Activated CD4-positive, alpha-beta T cell treated with anti-CD3 and anti-CD28 coated beads, Interleukin-2, amount 10 ng/mL, durations not matched to agents 7 days and 5 days (primary cell): Measurements from ENCODE around the gene GPR68. TPM values are rescaled to one million over a fixed set of nuclear protein-coding genes. Genes with fewer than 3 reads are reported as not detected.

Source experiments
- CTCF ChIA-PET: fragments of 350-600 bp; sonication (Branson Sonifier 250); formaldehyde crosslinking; loops from one replicate; lab custom pipeline; 2021; ENCODE audit warnings: antibody characterized with exemption; lab: Charles Lee
- POLR2A ChIA-PET: fragments of 350-600 bp; sonication (Branson Sonifier 250); formaldehyde crosslinking; loops from one replicate; lab custom pipeline; 2021; ENCODE audit warnings: antibody characterized with exemption; lab: Charles Lee
- DNase-seq: peaks from one replicate; pipeline ENCODE4 v3.0.0-alpha.2; 2020
- H3K27ac Mint-ChIP-seq: one replicate; pipeline ENCODE4 v1.8.0; 2021; ENCODE audit warnings: mild to moderate bottlenecking, moderate library complexity, mixed read lengths
- H3K27me3 Mint-ChIP-seq: one replicate; pipeline ENCODE4 v1.8.0; 2021; ENCODE audit warnings: mixed read lengths
- H3K36me3 Mint-ChIP-seq: one replicate; pipeline ENCODE4 v1.8.0; 2021; ENCODE audit warnings: low read depth, mixed read lengths
- H3K4me1 Mint-ChIP-seq: one replicate; pipeline ENCODE4 v1.8.0; 2021; ENCODE audit warnings: mixed read lengths
- H3K4me3 Mint-ChIP-seq: one replicate; pipeline ENCODE4 v1.8.0; 2021; ENCODE audit warnings: mild to moderate bottlenecking, moderate library complexity, mixed read lengths
- H3K9me3 Mint-ChIP-seq: one replicate; pipeline ENCODE4 v1.8.0; 2021; ENCODE audit warnings: mixed read lengths
- total RNA-seq, 2 experiments: library from RNA; stranded (reverse); gene quantifications; one replicate each; pipeline ENCODE4 v1.2.3, GENCODE V29; 2021

Gene GPR68, protein sequence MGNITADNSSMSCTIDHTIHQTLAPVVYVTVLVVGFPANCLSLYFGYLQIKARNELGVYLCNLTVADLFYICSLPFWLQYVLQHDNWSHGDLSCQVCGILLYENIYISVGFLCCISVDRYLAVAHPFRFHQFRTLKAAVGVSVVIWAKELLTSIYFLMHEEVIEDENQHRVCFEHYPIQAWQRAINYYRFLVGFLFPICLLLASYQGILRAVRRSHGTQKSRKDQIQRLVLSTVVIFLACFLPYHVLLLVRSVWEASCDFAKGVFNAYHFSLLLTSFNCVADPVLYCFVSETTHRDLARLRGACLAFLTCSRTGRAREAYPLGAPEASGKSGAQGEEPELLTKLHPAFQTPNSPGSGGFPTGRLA
- 10 to 100 TPM; 32.7 to 33.0 TPM for total RNA-seq

DNA sequence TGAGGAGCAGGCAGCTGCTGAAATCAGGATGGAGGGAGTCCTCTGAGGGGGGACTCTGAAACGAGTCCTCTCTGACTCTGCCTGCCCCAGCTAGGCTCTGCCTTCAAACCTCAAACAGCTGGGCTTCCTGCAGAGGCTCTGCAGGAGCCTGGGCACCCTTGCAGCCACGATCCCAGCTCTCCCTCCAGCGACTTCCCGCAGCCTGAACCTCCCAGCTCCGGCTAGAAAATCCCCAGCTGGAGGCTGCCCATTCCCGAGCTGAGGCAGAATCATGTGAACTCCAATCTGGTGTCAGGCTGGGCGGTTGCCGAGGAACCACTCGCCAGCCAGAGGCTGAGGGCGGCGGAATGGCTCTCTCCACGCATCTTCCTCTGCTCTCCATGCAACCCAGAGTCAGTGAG lies at the start of gene GPR68:
GPR68 (minus strand) TSS at position 204 of the 401 bp plus-strand sequence. CDS start 9,654 bp downstream, outside the sequence.
- Mint-ChIP-seq H3K9me3 (peaks cover 6% of the 10 kb centered on the region), H3K27me3 (no peaks in the 10 kb centered on the region), H3K36me3 (peaks cover 85% of the 10 kb centered on the region), H3K27ac (peak within 1 kb of the TSS; percentile 100), H3K4me3 (peak within 1 kb of the TSS; percentile 92), H3K4me1 (peaks cover 92% of the 10 kb centered on the region)
- ChIA-PET CTCF (interaction anchor here (0.6 to 10.9 kb wide), 9 partner anchors 11 to 458 kb away, joined by 4 to 70 read pairs (median 5); no protein-coding TSS in a partner anchor), POLR2A (interaction anchor here (1.1 to 5.1 kb wide), 2 partner anchors 16 to 19 kb away, joined by 3 to 66 read pairs; no protein-coding TSS in a partner anchor)
- peak; percentile 51 for DNase-seq

DNA sequence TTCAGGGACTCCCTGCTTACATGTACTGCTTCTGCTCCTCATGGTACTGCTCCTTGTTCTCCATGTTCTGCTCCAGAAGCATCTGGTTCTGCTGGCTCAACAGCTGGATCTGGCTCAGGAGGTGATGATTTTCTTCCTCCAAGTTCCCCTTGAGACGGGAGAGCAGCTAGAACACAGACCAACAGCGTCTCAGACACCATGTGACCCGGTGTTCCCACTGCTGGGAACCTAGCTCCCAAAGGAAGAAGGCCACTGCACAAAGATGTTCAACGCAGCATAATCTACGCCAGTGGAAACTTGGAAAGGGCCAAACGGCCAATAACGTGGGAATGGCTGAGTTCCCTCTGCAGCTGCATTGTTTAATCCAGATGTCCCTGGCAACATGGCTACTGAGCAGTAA lies 49.6 kb upstream of the GPR68 start:
- no peaks in the 10 kb centered on the region for H3K27me3 Mint-ChIP-seq
- no peak overlapping the region for H3K4me3 Mint-ChIP-seq
- H3K4me1 Mint-ChIP-seq = peaks cover 9% of the 10 kb centered on the region
- POLR2A ChIA-PET = no interaction called here
- no peaks in the 10 kb centered on the region for H3K9me3 Mint-ChIP-seq
- DNase-seq = no peak
- CTCF ChIA-PET = interaction anchor here (1.1 to 2.3 kb wide), 4 partner anchors 12 to 117 kb away, joined by 3 to 6 read pairs (median 4); no protein-coding TSS in a partner anchor
- peaks cover 81% of the 10 kb centered on the region for H3K36me3 Mint-ChIP-seq
- H3K27ac Mint-ChIP-seq = peak overlapping the region; percentile 50

DNA sequence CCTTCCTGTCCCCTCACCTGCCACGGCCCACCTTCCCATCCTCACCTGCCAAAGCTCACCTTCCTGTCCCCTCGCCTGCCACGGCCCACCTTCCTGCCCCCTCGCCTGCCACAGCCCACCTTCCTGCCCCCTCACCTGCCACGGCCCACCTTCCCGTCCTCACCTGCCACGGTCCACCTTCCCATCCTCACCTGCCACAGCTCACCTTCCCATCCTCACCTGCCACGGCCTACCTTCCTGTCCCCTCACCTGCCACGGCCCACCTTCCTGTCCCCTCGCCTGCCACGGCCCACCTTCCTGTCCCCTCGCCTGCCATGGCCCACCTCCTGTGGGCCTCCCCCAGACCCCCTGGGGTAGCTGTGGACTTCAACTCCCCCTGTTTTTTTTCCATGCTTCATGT lies 48.8 kb upstream of the GPR68 start:
- H3K4me3 Mint-ChIP-seq = no peak overlapping the region
- no peak for DNase-seq
- H3K27ac Mint-ChIP-seq = no peak overlapping the region
- peaks cover 80% of the 10 kb centered on the region for H3K36me3 Mint-ChIP-seq
- ChIA-PET CTCF (interaction anchor here (0.6 to 2.3 kb wide), 5 partner anchors 16 to 801 kb away, joined by 3 to 6 read pairs (median 4); no protein-coding TSS in a partner anchor), POLR2A (no interaction called here)
- H3K4me1 Mint-ChIP-seq = peaks cover 9% of the 10 kb centered on the region
- H3K9me3 Mint-ChIP-seq = no peaks in the 10 kb centered on the region
- H3K27me3 Mint-ChIP-seq = no peaks in the 10 kb centered on the region

DNA sequence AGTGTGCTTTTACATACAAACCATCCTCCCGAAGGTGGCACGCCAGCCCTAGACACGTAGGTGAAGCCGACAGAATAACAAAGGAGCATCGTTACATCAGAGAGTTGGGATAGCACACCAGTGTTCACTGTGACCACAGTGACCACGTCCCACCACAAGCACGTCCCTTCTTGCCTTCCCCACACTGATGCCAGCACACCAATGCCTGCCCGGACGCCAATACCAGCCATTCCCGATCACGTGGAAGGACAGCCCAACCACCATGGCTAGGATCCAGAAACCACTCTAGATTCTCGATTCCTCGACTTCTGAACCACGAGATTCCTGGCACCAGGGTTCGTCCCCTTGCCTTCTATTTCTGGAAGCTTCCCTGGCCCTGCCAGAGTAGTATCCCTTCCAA lies 48.0 kb upstream of the GPR68 start:
- peak overlapping the region; percentile 43 for H3K27ac Mint-ChIP-seq

DNA sequence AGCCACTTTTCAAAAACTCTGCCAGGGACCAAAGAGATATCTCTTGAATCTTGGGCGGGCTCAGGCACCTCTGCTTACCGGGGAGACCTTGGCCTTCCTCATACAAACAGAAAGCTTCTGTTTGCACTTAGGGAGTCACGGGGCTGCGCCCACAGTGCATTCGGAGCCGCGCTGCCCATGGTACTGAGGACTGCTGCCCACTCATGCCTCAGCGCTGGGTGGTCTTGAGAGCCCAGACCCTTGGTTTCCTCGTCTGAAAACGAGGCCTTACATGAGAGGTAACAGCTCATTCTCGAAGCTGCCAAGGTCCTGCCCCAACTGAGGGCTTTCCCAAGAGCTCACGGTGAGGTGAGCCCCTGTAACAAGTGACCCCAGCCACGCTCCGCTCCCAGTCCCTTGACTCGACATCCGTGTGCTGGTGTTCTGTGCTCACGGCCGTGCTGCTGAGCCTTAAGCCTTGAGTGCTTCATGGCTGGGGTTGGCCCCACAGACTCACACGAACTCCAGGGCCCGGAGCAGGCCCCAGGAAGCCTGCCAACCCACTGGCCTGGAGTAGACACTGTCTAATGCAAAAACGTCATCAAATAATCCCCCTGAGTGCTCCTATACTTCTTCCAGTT lies 47.4 kb upstream of the GPR68 start:
- POLR2A ChIA-PET = no interaction called here
- H3K9me3 Mint-ChIP-seq = no peaks in the 10 kb centered on the region
- H3K4me1 Mint-ChIP-seq = peaks cover 13% of the 10 kb centered on the region
- no peak overlapping the region for H3K27ac Mint-ChIP-seq
- H3K4me3 Mint-ChIP-seq = no peak overlapping the region
- no peaks in the 10 kb centered on the region for H3K27me3 Mint-ChIP-seq
- no peak for DNase-seq
- peaks cover 79% of the 10 kb centered on the region for H3K36me3 Mint-ChIP-seq
- CTCF ChIA-PET = interaction anchor here (0.8 to 14.7 kb wide), 2 partner anchors 48 to 116 kb away, joined by 4 to 101 read pairs; no protein-coding TSS in a partner anchor

More for the DNA sequence above, 48.0 kb upstream of the GPR68 start:
- POLR2A ChIA-PET = no interaction called here
- no peak overlapping the region for H3K4me3 Mint-ChIP-seq
- DNase-seq = no peak
- peaks cover 11% of the 10 kb centered on the region for H3K4me1 Mint-ChIP-seq
- H3K27me3 Mint-ChIP-seq = no peaks in the 10 kb centered on the region
- peaks cover 81% of the 10 kb centered on the region for H3K36me3 Mint-ChIP-seq
- no peaks in the 10 kb centered on the region for H3K9me3 Mint-ChIP-seq
- CTCF ChIA-PET = interaction anchor here (0.6 to 2.3 kb wide), 4 partner anchors 17 to 667 kb away, joined by 3 to 6 read pairs (median 5); no protein-coding TSS in a partner anchor

DNA sequence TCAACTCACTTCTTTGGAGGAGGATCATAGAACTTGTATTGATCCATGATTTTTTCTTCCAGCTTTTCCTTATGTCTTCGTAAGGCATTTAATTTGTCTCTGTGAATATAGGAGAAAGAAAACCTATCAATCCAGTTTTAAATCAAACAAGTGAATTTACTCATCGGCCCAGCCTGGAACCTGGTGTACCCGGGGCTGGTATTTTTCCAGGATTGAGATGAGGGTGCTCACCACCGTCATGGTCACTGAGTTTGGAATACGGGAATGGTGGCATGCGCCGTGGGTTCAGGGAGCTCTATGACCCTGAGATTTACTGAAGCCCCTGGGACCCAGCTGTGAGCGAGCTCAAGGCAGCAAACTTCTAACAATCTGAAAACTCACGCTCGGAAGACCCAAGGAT lies 46.5 kb upstream of the GPR68 start:
- ChIA-PET CTCF (interaction anchor here (0.6 to 14.7 kb wide), 3 partner anchors 10 to 132 kb away, joined by 3 to 101 read pairs (median 6); no protein-coding TSS in a partner anchor), POLR2A (no interaction called here)
- peaks cover 75% of the 10 kb centered on the region for H3K36me3 Mint-ChIP-seq
- no peak overlapping the region for H3K27ac Mint-ChIP-seq
- peaks cover 22% of the 10 kb centered on the region for H3K4me1 Mint-ChIP-seq
- no peak overlapping the region for H3K4me3 Mint-ChIP-seq
- DNase-seq = no peak
- H3K9me3 Mint-ChIP-seq = no peaks in the 10 kb centered on the region
- no peaks in the 10 kb centered on the region for H3K27me3 Mint-ChIP-seq

DNA sequence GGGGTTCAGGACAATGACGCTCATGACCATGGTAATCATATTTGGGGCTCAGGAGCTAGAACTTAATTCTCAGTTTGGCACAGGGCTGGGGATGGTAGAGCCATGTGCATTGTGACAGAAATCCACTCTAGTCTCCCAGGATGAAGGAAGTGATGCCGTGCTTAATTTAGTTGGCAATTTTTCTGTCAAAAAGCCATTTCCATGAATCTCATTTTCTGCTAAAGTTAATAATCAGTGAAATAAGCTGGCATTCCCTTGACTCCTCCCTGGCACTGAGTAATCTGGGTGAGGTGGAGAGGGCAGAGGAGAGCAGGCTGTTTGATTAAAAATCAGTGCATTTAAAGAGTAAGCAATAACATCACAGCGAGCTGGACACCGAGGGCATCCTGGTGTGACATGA lies 45.0 kb upstream of the GPR68 start:
- no peaks in the 10 kb centered on the region for H3K27me3 Mint-ChIP-seq
- CTCF ChIA-PET = interaction anchor here (1.4 to 14.7 kb wide), 2 partner anchors 95 to 114 kb away, joined by 3 to 101 read pairs; no protein-coding TSS in a partner anchor
- POLR2A ChIA-PET = no interaction called here

DNA sequence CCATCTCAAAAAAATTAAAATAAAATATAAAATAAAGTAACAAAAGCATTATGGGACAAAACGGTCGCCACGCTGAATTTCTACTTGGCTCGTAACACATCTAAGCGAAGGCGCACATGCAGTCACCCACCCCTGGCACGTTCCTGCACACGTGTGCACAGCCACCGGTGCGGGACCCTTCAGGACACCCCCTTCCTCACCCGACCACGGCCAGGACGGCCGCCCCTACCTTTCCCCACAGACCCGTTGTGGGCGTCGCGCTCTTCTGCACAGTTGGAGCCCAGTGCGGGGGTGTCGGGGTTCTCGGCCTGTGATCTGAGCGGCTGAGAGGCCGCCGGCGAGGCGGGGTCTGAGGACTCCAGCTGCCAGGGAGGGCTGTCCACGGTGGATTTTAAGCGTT lies 44.4 kb upstream of the GPR68 start:
- H3K36me3 Mint-ChIP-seq = peaks cover 78% of the 10 kb centered on the region
- ChIA-PET POLR2A (no interaction called here), CTCF (interaction anchor here (0.7 to 14.7 kb wide), 8 partner anchors 9 to 113 kb away, joined by 3 to 101 read pairs (median 3); no protein-coding TSS in a partner anchor)
- no peak for DNase-seq
- H3K27ac Mint-ChIP-seq = no peak overlapping the region
- H3K4me1 Mint-ChIP-seq = peaks cover 28% of the 10 kb centered on the region
- no peak overlapping the region for H3K4me3 Mint-ChIP-seq
- H3K27me3 Mint-ChIP-seq = no peaks in the 10 kb centered on the region
- no peaks in the 10 kb centered on the region for H3K9me3 Mint-ChIP-seq

More for the DNA sequence above, 45.0 kb upstream of the GPR68 start:
- Mint-ChIP-seq H3K9me3 (no peaks in the 10 kb centered on the region), H3K36me3 (peaks cover 77% of the 10 kb centered on the region), H3K4me1 (peaks cover 32% of the 10 kb centered on the region), H3K27ac (no peak overlapping the region), H3K4me3 (no peak overlapping the region)
- no peak for DNase-seq

DNA sequence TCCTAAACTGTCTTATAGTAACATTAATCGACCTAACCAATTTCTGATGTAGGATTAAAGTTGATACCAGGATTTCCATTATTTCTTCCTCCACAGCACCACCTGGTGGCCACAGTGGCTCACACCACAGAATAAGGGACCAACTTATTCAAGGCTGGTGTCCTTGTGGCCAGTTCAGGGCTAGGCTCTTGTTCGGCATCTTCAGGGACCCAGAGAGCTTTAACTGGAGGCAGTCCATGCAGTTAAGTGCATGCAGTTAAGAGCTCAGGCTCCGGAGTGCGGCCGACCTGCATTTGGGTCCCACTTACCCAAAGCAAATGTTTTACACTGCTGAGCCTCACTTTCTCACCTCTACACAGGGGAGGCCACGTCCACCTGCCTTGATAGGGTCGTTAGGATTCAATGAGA lies 42.0 kb upstream of the GPR68 start:
- Mint-ChIP-seq H3K4me1 (peaks cover 34% of the 10 kb centered on the region), H3K4me3 (no peak overlapping the region), H3K27ac (peak overlapping the region; percentile 2), H3K27me3 (no peaks in the 10 kb centered on the region), H3K9me3 (no peaks in the 10 kb centered on the region), H3K36me3 (peaks cover 80% of the 10 kb centered on the region)
- CTCF ChIA-PET = interaction anchor here (0.6 to 14.7 kb wide), 8 partner anchors 9 to 412 kb away, joined by 3 to 101 read pairs (median 4); no protein-coding TSS in a partner anchor
- POLR2A ChIA-PET = no interaction called here
- peak; percentile 85 for DNase-seq

DNA sequence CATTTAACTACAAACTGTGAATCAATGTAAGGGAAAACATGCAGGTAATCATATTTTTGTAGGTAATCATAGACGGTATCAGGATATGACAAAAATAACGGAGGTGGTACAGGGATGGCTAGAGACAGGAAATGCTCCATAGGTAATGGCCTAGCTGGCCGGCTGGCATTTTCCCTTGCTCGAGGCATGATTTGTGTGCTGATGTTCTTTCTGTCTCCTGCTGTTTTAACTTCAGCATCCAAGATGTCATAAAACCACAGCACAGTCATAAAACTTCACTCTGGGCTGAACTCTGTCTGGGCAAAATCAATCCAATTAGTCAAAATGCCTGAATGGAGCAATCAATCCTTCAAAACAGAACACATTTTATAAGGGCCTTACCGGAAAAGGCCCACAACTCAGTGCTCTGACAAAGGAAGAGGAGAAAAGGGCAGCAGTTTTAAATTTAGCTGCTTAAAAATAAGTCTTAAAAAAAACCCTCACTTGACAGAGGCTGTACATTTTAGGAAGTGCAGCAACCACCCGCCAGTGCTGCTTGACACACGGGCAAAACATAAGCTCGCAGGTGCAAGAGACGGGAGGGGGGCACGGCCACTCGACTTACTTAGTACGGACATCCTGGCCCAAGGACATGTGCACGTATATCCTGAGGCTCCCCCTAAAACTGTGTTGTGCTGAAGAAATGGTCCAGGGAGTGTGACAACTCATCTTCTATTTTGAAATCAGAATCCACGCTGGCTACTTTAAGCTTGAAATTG lies 40.5 kb upstream of the GPR68 start:
- peaks cover 78% of the 10 kb centered on the region for H3K36me3 Mint-ChIP-seq
- H3K27me3 Mint-ChIP-seq = no peaks in the 10 kb centered on the region
- H3K4me3 Mint-ChIP-seq = no peak overlapping the region
- no peak for DNase-seq
- H3K27ac Mint-ChIP-seq = no peak overlapping the region
- H3K4me1 Mint-ChIP-seq = peaks cover 34% of the 10 kb centered on the region
- POLR2A ChIA-PET = no interaction called here
- CTCF ChIA-PET = interaction anchor here (1.2 to 14.7 kb wide), 4 partner anchors 15 to 410 kb away, joined by 3 to 101 read pairs (median 5); no protein-coding TSS in a partner anchor
- no peaks in the 10 kb centered on the region for H3K9me3 Mint-ChIP-seq

DNA sequence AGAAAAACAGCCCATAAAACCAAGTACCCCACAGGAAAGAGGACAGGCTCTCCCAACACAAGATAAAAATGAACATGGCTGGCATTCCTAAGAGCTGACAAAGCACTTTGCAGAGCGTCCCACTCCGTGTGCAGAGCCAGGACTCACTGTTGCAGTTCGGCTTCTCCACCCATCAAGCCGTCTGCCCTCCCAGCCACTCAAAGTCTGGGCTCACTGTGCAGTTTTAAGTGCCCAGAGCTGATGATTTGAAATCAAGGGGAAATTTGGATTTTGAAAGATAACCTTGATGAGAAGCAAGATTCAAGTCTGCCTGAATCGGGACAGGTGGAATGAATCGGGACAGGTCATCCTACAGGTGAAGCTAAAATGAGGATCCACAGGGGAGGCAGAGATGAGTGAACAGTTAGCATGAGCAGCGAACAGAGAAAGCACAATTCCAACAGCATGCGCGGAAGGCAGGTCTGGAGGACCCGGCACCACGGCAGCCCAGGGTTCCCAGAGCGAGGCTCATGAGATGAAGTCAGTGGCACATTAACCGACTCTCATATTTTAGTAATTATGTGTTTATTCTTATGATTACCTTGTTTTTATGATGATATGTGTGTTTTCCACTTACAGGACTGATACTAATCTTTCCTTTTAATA lies 39.8 kb upstream of the GPR68 start:
- POLR2A ChIA-PET = no interaction called here
- Mint-ChIP-seq H3K36me3 (peaks cover 80% of the 10 kb centered on the region), H3K27me3 (no peaks in the 10 kb centered on the region), H3K9me3 (no peaks in the 10 kb centered on the region), H3K4me3 (no peak overlapping the region), H3K4me1 (peaks cover 34% of the 10 kb centered on the region), H3K27ac (no peak overlapping the region)
- no peak for DNase-seq
- CTCF ChIA-PET = interaction anchor here (14.7 kb wide), 1 partner anchor 109 kb away, joined by 101 read pairs; no protein-coding TSS in a partner anchor
